HepG2 (cell line): Measurements from ENCODE around the gene AKAP12. TPM values are rescaled to one million over a fixed set of nuclear protein-coding genes. Genes with fewer than 3 reads are reported as not detected.

Source experiments
- ATAC-seq: fragments of 200-7000 bp; cut with Tn5 transposase; 3 replicates; pipeline ENCODE4 v1.9.1; 2020; ENCODE audit warnings: mild to moderate bottlenecking, moderate library complexity
- BruUV-seq: library from RNA; stranded (reverse); fragments of 400-500 nt; replicated peaks from 2 replicates; lab custom pipeline; 2021; lab: Mats Ljungman, UMichigan
- CTCF ChIA-PET: fragments of 300-600 bp; formaldehyde crosslinking; extraction: SDS; loops from one replicate; lab custom pipeline; 2021; ENCODE audit warnings: low total read pairs, inconsistent platforms, low intra/inter-chr PET ratio; lab: Yijun Ruan, JAX
- POLR2A ChIA-PET: fragments of 350-600 bp; sonication (Branson Sonifier 250); formaldehyde crosslinking; loops from one replicate; lab custom pipeline; 2020; ENCODE audit warnings: antibody characterized with exemption, inconsistent platforms; lab: Yijun Ruan, JAX
- DNase-seq: peaks from one replicate; pipeline ENCODE4 v3.0.0-alpha.2; 2015; ENCODE audit warnings: low spot score
- FAIRE-seq: peaks from 3 replicates; lab custom pipeline; 2011; peaks lifted over from hg19 to GRCh38; lab: Jason Lieb, UNC
- H2AFZ ChIP-seq: one replicate; pipeline ENCODE4 v1.6.1; 2011; ENCODE audit warnings: low read length, inconsistent platforms
- H3K27ac ChIP-seq: fragments of 300-600 bp; 3 replicates; pipeline ENCODE4 v1.8.0; 2011; ENCODE audit warnings: mixed run types, mild to moderate bottlenecking, mixed read lengths, low read length, inconsistent platforms; ENCODE audit not compliant: insufficient read depth; ENCODE audit errors: extremely low read length
- H3K27me3 ChIP-seq, 2 experiments: fragments of 200-600 bp in 1 of 2; 2 replicates in 1 of 2; 3 replicates in 1 of 2; pipeline versions ENCODE4 v1.6.0 to v1.8.0; 2011; ENCODE audit warnings: low read length in 2 of 2, mild to moderate bottlenecking in 2 of 2, moderate library complexity in 2 of 2, inconsistent platforms in 1 of 2; ENCODE audit not compliant: insufficient read depth in 2 of 2, control insufficient read depth in 1 of 2
- H3K36me3 ChIP-seq, 2 experiments: fragments of 200-600 bp in 1 of 2; replicated peaks in 1 of 2; 2 replicates in 1 of 2; 3 replicates in 1 of 2; pipeline versions ENCODE4 v1.5.1 to v1.8.0; 2011; ENCODE audit warnings: low read length in 2 of 2, inconsistent platforms in 1 of 2; ENCODE audit not compliant: insufficient read depth in 2 of 2, control insufficient read depth in 1 of 2
- H3K4me1 ChIP-seq: 2 replicates; pipeline ENCODE4 v1.5.1; 2012; ENCODE audit warnings: low read length, inconsistent platforms; ENCODE audit not compliant: insufficient read depth
- H3K4me2 ChIP-seq: 2 replicates; pipeline ENCODE4 v1.6.0; 2011; ENCODE audit warnings: low read depth, low read length, inconsistent platforms
- H3K4me3 ChIP-seq, 3 experiments: fragments of 200-600 bp in 1 of 3; sonication (generic), shearing (Covaris generic) in 1 of 3; replicated peaks in 1 of 3; 2 replicates each; pipeline ENCODE4 v1.5.1; 2011 to 2016; ENCODE audit warnings: low read length in 3 of 3, inconsistent platforms in 2 of 3, low read depth in 2 of 3, mild to moderate bottlenecking in 2 of 3, control low read depth in 1 of 3, mixed read lengths in 1 of 3; ENCODE audit not compliant: insufficient read depth in 1 of 3
- H3K79me2 ChIP-seq: one replicate; pipeline ENCODE4 v1.6.1; 2011; ENCODE audit warnings: low read length, inconsistent platforms; ENCODE audit not compliant: insufficient read depth
- H3K9ac ChIP-seq: 2 replicates; pipeline ENCODE4 v1.6.0; 2011; ENCODE audit warnings: mild to moderate bottlenecking, low read depth, low read length, inconsistent platforms; ENCODE audit not compliant: insufficient read depth
- H3K9me3 ChIP-seq: 2 replicates; pipeline ENCODE4 v1.5.1; 2012; ENCODE audit warnings: mild to moderate bottlenecking, low read length
- H4K20me1 ChIP-seq: 2 replicates; pipeline ENCODE4 v1.6.0; 2011; ENCODE audit warnings: inconsistent platforms, mild to moderate bottlenecking, low read length, moderate library complexity; ENCODE audit not compliant: insufficient read depth
- AGO1 ChIP-seq: fragments of 200-400 bp; formaldehyde crosslinking; IDR thresholded peaks from 2 replicates; pipeline ENCODE4 v1.6.1; 2017; ENCODE audit warnings: mild to moderate bottlenecking, low read depth, low read length, moderate library complexity; ENCODE audit not compliant: poor library complexity, severe bottlenecking
- CREB1 ChIP-seq, 2 experiments: fragments of 450-650 bp in 1 of 2; IDR thresholded peaks; 2 replicates each; pipeline ENCODE4 v1.6.1; 2016 to 2017; ENCODE audit warnings: control low read depth in 1 of 2, mild to moderate bottlenecking in 1 of 2, missing compliant biosample characterization in 1 of 2, missing genetic modification characterization in 1 of 2
- FOXP1 ChIP-seq, 2 experiments: fragments of 450-650 bp in 1 of 2; IDR thresholded peaks; 2 replicates each; pipeline ENCODE4 v1.6.1; 2017 to 2018; ENCODE audit warnings: antibody characterized with exemption in 1 of 2
- ISX ChIP-seq: sonication (generic); formaldehyde crosslinking; conservative IDR thresholded peaks from 2 replicates; pipeline ENCODE4 v1.5.0; 2020; ENCODE audit warnings: missing genetic modification reagents
- KLF11 ChIP-seq: IDR thresholded peaks from 2 replicates; pipeline ENCODE4 v1.6.1; 2016; ENCODE audit warnings: missing compliant biosample characterization
- PHB2 ChIP-seq: fragments of 450-650 bp; IDR thresholded peaks from 2 replicates; pipeline ENCODE4 v1.6.1; 2018; ENCODE audit not compliant: partially characterized antibody
- ZC3H13 ChIP-seq: sonication (generic); formaldehyde crosslinking; IDR thresholded peaks from 2 replicates; pipeline ENCODE4 v1.8.1; 2023; ENCODE audit warnings: mild to moderate bottlenecking, missing genetic modification reagents, moderate library complexity
- ZNF264 ChIP-seq: sonication (generic); formaldehyde crosslinking; IDR thresholded peaks from 2 replicates; pipeline ENCODE4 v1.4.0; 2020; ENCODE audit warnings: missing genetic modification reagents
- ZNF598 ChIP-seq: sonication (generic); formaldehyde crosslinking; IDR thresholded peaks from 2 replicates; pipeline ENCODE4 v1.5.1; 2020; ENCODE audit warnings: mild to moderate bottlenecking, missing genetic modification reagents, borderline replicate concordance
- WGBS: methylation state at CpG from one replicate; pipeline ENCODE4 v1.1.6; 2017; ENCODE audit warnings: low lambda C conversion rate; 5-methylcytosine and 5-hydroxymethylcytosine counted together
- in situ Hi-C: cut with HindIII; loops from 2 replicates; pipeline ENCODE4 v1.10.0; 2017; ENCODE audit warnings: low pct_unique_long_range_greater_than_20kb; ENCODE audit not compliant: extremely low pct_ligation_motif_present
- intact Hi-C: fragments of 100-400 bp; cut with micrococcal nuclease; formaldehyde crosslinking; loops from one replicate; pipeline ENCODE4 v1.10.0; 2022; ENCODE audit not compliant: unreplicated experiment
- polyA plus RNA-seq, 8 experiments: library from polyadenylated mRNA; depleted of rRNA in 3 of 8; stranded (reverse) in 7 of 8; unstranded in 1 of 8; fragments of >200 nt; fragmentation: Illumina TruSeq in 4 of 8; extraction: Trizol in 4 of 8; gene quantifications; 2 replicates each; pipeline versions ENCODE4 v1.2.1 to v1.2.3, GENCODE V29; 2011 to 2016; ENCODE audit warnings: low read depth in 4 of 8, missing spikeins in 1 of 8, mixed read lengths in 1 of 8; ENCODE audit not compliant: insufficient read depth in 1 of 8
- total RNA-seq, 5 experiments: library from RNA; depleted of rRNA; stranded (reverse); fragments of >200 nt; fragmentation: Illumina TruSeq; extraction: Trizol; gene quantifications; 2 replicates each; pipeline ENCODE4 v1.2.3, GENCODE V29; 2016; ENCODE audit warnings: low read depth in 1 of 5
- TF ChIP-seq, protein P1 (sequence below): sonication (generic); formaldehyde crosslinking; IDR thresholded peaks from 2 replicates; pipeline ENCODE4 v1.4.0; 2020; ENCODE audit warnings: missing genetic modification reagents, low read depth, mild to moderate bottlenecking, borderline replicate concordance
- TF ChIP-seq, protein P2 (sequence below): sonication (generic); formaldehyde crosslinking; IDR thresholded peaks from 2 replicates; pipeline ENCODE4 v1.8.0; 2022; ENCODE audit warnings: mild to moderate bottlenecking, missing genetic modification reagents; ENCODE audit not compliant: insufficient replicate concordance

Gene AKAP12
- total and polyA plus RNA-seq, 2 of the 13 experiments (the other 11 are each of a cell fraction or from before 2014, with no cell fraction given) = 10.6 to 19.0 TPM

DNA sequence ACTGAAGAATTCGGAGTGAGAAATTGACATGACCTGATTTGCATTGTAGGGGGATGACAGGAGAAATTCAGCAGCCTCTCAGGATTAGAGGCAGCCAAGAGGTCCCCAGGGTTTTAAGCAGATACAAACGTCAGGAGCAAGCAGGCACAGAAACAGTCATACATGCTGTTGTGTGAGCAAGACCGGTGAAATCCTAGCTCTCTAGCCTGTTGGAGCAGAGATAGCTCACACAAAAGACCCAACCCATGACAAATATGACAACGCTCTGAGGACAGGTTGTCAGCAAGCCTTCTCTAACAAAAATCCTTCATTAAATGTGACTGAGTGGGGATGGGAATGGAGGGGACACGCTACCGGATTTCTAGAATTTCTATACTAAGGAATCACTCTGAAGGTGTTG is 23.0 kb upstream of the AKAP12 start:
- WGBS = 23% methylated on average over 6 of the region's 6 CpGs
- no TSS peak for BruUV-seq

DNA sequence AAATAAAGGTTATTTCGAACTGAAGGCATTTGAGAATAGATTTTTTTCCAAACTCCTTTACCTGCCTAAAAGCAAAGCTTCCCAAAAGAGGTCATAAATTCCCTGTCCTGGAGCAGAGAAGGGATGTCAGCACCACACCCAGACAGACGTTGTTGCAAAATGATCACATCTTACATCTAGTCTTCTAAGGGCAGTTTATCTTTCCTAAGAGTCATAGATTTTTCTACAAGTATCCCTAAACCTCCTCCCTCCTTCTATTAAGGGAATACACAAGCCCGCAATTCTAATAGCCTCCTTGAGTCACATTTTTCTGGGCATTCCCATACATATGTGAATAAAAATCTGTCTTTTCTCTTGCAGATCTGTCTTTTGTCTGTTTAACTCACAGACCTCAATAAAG is 20.6 kb upstream of the AKAP12 start:
- 33% methylated on average over 3 of the region's 3 CpGs for WGBS
- ChIA-PET POLR2A (no interaction called here), CTCF (no interaction called here)
- H3K79me2 ChIP-seq = no peaks in the 10 kb centered on the region
- H3K4me2 ChIP-seq = no peak overlapping the region
- BruUV-seq = no TSS peak
- ATAC-seq = no peak
- DNase-seq = no peak
- in situ Hi-C loops (no loop called here), intact Hi-C loops (no loop called here)
- H4K20me1 ChIP-seq = no peaks in the 10 kb centered on the region
- no peaks in the 10 kb centered on the region for H3K9me3 ChIP-seq
- no peak for TF ChIP-seq AGO1
- TF ChIP-seq, protein P1, sequence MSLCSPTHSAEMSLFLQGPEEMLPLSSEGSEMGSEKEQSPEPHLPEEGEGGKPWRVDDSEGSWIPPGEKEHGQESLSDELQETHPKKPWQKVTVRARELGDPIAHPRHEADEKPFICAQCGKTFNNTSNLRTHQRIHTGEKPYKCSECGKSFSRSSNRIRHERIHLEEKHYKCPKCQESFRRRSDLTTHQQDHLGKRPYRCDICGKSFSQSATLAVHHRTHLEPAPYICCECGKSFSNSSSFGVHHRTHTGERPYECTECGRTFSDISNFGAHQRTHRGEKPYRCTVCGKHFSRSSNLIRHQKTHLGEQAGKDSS (CRISPR knock-in tag) = no peak
- no peak for TF ChIP-seq ZC3H13
- no peak for TF ChIP-seq FOXP1 (IDR thresholded peaks at IDR 0.05)
- no peak for TF ChIP-seq FOXP1 (CRISPR knock-in tag; IDR thresholded peaks at IDR 0.05)
- TF ChIP-seq PHB2 = no peak
- TF ChIP-seq KLF11 (CRISPR knock-in tag) = no peak
- TF ChIP-seq ISX (CRISPR knock-in tag) = no peak
- TF ChIP-seq ZNF264 = no peak
- TF ChIP-seq, protein P2, sequence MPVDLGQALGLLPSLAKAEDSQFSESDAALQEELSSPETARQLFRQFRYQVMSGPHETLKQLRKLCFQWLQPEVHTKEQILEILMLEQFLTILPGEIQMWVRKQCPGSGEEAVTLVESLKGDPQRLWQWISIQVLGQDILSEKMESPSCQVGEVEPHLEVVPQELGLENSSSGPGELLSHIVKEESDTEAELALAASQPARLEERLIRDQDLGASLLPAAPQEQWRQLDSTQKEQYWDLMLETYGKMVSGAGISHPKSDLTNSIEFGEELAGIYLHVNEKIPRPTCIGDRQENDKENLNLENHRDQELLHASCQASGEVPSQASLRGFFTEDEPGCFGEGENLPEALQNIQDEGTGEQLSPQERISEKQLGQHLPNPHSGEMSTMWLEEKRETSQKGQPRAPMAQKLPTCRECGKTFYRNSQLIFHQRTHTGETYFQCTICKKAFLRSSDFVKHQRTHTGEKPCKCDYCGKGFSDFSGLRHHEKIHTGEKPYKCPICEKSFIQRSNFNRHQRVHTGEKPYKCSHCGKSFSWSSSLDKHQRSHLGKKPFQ (CRISPR knock-in tag) = no peak
- no peak overlapping the region for H3K27ac ChIP-seq
- H2AFZ ChIP-seq = no peak overlapping the region
- peaks cover 5% of the 10 kb centered on the region; the same call in 1 of the 2 replicates for H3K4me1 ChIP-seq
- no peak overlapping the region for H3K4me3 ChIP-seq
- FAIRE-seq = no peak
- H3K36me3 ChIP-seq = no peaks in the 10 kb centered on the region
- no peaks in the 10 kb centered on the region; a peak in 1 of 5 replicates for H3K27me3 ChIP-seq
- H3K9ac ChIP-seq = no peak overlapping the region

More for the DNA sequence above, 23.0 kb upstream of the AKAP12 start:
- Histone ChIP-seq H3K9ac (no peak overlapping the region), H3K27me3 (no peaks in the 10 kb centered on the region; a peak in 1 of 5 replicates), H2AFZ (no peak overlapping the region), H3K79me2 (no peaks in the 10 kb centered on the region), H3K27ac (no peak overlapping the region), H3K4me2 (no peak overlapping the region), H4K20me1 (no peaks in the 10 kb centered on the region), H3K4me3 (no peak overlapping the region), H3K4me1 (peaks cover 5% of the 10 kb centered on the region; the same call in 1 of the 2 replicates), H3K36me3 (no peaks in the 10 kb centered on the region), H3K9me3 (no peaks in the 10 kb centered on the region)
- CTCF ChIA-PET = no interaction called here
- TF ChIP-seq ZNF598 (CRISPR knock-in tag) (no peak), CREB1 (IDR thresholded peaks at IDR 0.05) (peak; percentile 57), CREB1 (CRISPR knock-in tag; IDR thresholded peaks at IDR 0.05) (no peak)
- intact Hi-C loops (no loop called here), in situ Hi-C loops (no loop called here)
- no peak for ATAC-seq
- POLR2A ChIA-PET = no interaction called here
- no peak for DNase-seq
- no peak for FAIRE-seq
